ENCODE data around the gene LSR. TPM values are rescaled to one million over a fixed set of nuclear protein-coding genes. Genes with fewer than 3 reads are reported as not detected.

LSR gene
- total RNA-seq, 1 donor from 2014 or later = 97.1 TPM

- no peak for DNase-seq (ENCODE audit: low read depth)
- no peak for TF ChIP-seq CTCF (conservative IDR thresholded peaks at IDR 0.05; ENCODE audit: low read depth, low read length)
- H3K4me3 ChIP-seq (ENCODE audit: low read depth, low read length) = peak overlapping the region; percentile 91
Measured at GRCh38 chr19:35249848-35250711, 1.3 kb downstream of the LSR start.

GRCh38 chr19:35251456-35251855 lies 2.7 kb downstream of the LSR start:
- DNase-seq (ENCODE audit: low read depth) = no peak
- H3K4me3 ChIP-seq (ENCODE audit: low read depth, low read length) = no peak overlapping the region
- TF ChIP-seq CTCF (conservative IDR thresholded peaks at IDR 0.05; ENCODE audit: low read depth, low read length) = no peak

- no peak for TF ChIP-seq CTCF (conservative IDR thresholded peaks at IDR 0.05; ENCODE audit: low read depth, low read length)
- no peak overlapping the region for H3K4me3 ChIP-seq (ENCODE audit: low read depth, low read length)
- no peak for DNase-seq (ENCODE audit: low read depth)
Measured at GRCh38 chr19:35253316-35254286, 4.8 kb downstream of the LSR start.

DNA sequence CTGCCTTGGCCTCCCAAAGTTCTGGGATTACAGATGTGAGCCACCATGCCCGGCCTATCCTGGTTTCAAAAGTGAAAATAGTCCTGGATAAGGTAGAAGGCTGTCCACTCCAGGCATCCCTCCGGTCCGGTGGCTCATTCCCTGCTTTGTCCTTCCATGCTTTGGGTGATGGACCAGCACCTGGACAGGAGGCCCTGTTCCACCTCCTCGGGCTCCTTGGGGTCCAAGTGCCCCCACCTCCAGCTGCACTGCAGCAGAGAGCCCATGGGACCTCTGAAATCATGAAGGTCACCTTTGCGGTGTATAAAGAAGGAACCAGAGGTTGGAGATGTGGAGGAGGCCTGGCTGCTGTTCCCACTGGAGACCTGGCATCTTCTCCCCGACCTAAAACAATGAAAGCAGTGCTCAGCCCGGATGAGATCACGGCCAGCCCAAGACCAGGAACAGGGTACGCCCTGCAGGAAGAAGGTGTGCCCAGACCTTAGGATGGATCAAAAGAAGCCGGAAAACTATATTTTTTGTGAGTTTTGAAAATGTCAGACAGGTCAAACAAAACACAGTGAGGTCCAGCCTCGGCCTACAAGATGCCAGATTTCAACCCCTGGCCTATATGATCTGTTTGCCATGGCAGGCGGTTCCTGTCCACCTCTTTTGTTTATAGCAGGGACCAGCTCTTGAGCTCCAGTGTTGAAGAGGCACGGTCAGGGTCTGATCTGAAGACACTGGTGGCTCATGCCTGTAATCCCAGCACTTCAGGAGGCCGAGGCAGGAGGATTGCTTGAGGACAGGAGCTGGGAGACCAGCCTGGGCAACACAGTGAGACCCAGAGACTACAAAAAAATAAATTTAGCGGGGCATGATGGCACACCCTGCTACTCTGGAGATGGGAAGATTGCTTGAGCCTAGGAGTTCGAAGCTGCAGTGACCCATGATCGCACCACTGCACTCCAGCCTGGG lies 5.8 kb downstream of the LSR start:
- H3K4me3 ChIP-seq (ENCODE audit: low read depth, low read length) = no peak overlapping the region
- no peak for TF ChIP-seq CTCF (conservative IDR thresholded peaks at IDR 0.05; ENCODE audit: low read depth, low read length)
- DNase-seq (ENCODE audit: low read depth) = no peak

DNA sequence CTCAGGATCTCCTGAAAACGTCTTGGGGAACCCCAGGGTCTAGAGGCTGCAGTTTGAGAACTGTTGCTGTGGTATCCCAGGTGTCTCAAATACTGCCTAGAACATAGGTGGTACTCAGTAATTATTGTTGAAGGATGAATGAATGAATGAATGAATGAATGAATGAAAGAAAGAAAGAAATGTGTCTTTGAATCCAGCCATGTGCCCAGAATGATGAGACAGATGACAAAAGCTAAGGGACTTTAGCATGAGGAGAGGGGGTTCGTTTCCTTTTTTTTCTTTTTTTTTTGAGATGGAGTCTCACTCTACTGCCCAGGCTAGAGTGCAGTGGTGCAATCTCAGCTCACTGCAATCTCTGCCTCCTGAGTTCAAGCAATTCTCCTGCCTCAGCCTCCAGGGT lies 7.8 kb downstream of the LSR start:
- no peak overlapping the region for H3K4me3 ChIP-seq (ENCODE audit: low read depth, low read length)
- DNase-seq (ENCODE audit: low read depth) = no peak
- TF ChIP-seq CTCF (conservative IDR thresholded peaks at IDR 0.05; ENCODE audit: low read depth, low read length) = no peak

DNA sequence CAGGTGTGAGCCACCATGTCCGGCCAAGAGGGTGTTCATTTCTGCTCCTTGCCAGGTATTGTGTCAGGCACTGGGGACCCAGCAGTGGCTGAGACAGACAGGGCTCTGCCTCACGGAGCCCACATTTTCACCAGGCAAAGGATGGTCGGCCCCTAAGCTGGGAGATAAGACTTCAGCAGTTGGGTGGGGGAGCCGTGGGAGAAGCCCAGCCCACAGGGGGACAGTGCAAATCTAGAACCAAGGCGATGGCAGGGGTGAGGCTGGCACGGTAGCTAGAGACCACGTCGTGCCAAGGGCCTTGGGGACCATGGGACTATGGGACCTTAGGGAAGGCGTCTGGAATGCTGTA lies 8.3 kb downstream of the LSR start:
- no peak overlapping the region for H3K4me3 ChIP-seq (ENCODE audit: low read depth, low read length)
- no peak for DNase-seq (ENCODE audit: low read depth)
- TF ChIP-seq CTCF (conservative IDR thresholded peaks at IDR 0.05; ENCODE audit: low read depth, low read length) = no peak

Data from epithelial cell of proximal tubule (primary cell).